HG03432 (cell line): ENCODE results near the gene SIM2.

Source experiments
- ATAC-seq: cut with Tn5 transposase; IDR thresholded peaks from one replicate; pipeline ENCODE4 v1.9.1; 2021; ENCODE audit warnings: mild to moderate bottlenecking, moderate library complexity; ENCODE audit not compliant: unreplicated experiment

The SIM2 gene

DNA sequence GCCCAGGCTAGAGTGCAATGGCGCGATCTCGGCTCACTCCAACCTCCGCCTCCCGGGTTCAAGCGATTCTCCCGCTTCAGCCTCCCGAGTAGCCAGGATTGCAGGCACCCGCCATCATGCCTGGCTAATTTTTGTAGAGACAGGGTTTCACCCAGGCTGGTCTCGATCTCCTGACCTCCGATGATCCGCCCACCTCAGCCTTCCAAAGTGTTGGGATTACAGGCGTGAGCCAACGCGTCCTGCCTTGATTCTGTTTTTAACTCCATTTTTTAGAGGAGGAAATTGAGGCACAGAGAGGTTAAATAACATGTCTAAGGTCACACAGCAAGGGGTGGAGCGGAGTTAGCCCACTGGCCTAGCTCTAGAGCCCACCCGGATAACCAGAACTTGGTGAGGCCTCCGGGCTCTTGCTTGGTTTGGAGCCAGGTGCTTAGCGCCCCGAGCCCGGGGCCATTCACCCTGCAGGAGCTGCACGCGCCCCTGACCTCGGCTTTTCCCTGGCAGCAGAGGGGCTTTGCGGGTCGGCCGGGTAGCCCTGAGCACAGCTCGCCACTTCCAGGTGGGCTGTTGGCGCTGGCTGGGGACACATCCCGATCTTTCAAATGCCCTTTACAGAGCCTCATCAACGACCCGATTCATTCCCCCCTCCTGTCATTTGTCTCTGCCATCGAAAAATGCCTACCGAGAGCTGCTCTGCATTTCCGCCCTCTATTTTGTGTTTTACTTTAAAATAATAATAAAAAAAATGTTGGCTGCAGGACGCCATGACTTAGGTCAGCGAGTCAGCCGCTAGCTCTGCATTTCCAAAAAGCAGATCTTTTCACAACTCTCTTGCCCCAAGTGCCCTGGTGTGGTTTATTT is 11.2 kb downstream of the SIM2 start:
- no peak for ATAC-seq

DNA sequence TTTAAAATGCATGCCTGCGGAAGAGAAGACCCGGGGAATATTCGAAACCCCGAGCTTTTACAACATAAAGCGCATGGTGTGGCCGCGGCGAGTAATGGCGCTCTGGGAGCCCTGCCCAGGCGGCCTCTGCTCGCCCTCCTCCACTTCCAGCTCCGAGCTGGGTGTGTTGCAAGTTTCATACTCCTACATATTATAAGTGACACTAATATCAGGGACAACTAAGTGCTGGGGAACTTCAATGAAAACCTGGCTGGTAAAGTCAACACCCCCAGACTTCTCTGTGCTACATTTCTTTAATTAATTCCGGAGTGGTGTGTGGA is 11.8 kb downstream of the SIM2 start:
- ATAC-seq: no peak

DNA sequence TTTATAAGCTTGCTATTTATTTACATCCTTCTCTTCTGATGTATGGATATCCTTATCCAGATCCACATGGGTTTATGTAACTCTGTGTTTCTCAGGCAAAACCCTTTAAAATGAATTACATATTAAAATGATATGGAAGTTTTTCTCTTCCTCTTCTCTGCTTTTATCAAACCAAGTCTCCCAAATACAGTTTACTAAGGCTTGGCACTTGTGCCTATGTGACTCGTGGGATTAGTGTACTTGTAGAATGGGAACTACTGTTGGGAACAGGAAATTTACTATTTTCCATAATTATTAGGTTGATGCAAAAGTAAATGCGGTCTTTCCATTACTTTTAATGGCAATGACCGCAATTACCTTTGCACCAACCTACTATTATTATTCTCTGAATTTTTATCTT is 14.8 kb downstream of the SIM2 start:
- ATAC-seq: no peak

DNA sequence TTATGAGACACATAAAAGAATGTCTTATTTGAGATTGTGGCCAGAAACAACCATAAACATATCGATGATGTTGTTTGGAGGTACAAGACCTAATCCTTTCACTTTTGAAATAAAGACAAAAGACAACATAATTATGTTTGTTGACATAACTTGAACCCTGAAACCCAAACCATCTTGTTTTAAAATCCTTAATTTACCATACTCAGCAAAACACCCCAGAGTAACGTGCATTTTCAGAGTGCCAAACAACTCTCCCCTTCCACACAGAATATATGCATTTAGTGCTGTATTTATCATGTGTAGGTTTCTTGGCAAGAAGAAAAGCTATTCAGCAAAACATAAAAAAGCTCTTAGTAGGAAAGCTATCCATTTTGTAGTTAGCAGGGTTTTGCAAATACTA is 17.5 kb downstream of the SIM2 start:
- no peak for ATAC-seq

DNA sequence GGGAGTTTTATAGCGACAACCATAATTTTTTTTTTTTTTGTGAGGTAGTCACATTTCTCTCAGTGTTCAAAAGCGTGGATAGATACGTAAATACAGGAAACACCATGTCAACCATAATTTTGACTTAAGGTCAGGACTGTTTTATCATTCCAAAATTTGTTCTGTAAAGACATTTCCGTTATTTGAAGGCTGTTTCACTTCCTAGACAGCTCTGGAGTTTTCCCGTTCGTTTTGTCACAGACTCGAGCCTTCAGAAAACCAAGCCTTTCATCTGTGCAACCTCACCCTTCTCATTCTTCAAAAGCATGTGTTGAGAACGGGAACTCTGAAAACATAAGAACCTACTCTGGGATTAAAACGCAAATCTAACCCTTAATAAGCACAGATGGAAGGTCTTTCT is 17.9 kb downstream of the SIM2 start:
- ATAC-seq: no peak

DNA sequence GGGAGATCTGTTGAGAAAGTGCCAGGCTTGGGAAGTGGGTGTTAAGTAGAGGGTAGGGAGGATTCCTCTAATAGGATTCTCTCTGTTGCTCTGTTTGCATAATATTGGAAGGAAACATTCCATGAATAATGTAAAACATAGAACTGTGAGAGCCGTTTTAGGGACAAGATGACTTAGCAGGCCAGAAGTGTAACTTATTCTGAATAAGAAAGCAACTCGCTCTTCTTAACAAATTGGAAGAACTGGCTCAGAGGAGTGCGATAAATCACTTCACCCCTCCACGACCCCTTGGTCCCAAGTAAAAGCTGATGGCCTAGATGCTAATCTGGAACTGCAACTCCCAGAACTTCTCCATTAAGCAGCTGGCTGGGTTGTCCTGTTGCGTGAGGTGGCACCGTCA is 19.1 kb downstream of the SIM2 start:
- no peak for ATAC-seq

DNA sequence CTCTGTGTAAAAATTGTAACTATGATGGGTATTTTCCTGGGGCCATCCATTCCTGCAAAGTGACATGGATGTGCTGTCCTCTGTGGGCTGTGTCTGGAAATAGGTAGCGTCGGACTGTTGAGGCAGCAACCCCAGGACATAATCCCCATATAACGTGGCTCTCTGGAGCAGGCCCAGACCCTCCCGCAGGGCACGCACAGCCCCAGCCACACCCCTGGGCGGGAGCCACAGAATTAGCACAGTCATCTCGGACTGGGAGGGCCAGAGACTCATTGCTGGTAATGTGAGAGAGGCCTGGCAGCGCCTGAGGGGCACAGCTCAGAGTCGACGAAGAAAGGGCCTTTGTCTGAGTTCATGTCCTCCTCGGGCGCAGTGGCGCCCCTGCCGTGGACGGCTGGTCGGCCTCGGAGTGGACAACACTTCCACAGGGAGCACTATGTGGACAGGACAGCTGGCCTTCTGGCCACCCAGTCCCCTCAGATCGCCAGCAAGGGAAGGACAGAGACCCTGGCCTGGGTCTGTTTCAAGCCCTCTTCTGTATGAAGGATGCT is 20.1 kb downstream of the SIM2 start:
- no peak for ATAC-seq

DNA sequence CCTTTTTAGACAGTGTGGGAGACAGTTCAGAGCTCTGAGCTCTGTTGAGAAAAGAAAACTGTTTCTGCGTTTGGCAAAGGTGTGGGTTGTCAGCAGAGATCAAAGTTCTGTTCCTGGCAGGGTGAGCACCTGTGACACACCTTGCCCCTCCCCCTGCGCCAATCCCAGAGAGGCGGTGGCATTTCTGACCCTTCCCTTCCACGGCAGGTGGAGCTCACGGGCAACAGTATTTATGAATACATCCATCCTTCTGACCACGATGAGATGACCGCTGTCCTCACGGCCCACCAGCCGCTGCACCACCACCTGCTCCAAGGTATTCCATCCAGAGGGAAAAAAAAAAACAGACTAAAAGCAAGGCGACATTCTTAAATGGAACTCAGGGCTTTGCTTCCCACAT is 20.7 kb downstream of the SIM2 start:
- ATAC-seq: no peak

DNA sequence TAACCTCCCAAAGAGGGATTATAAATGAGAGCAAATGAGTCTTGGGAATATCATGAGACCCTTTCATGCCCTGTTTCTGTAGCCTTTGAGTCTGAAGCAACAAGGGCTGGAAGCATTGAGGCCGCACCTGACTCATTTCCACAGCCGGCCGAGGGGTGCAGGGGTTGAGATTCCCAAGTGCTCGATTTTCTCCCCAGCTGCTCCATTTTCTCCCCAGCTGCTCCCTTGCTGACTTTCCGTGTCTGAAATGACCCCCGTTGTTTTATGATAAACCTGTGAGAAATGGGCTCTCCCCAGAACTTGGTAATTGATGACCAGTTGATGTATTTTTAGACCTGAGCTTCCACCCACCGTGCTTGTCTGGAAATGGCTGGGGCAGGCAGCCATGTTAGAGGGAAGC is 22.9 kb downstream of the SIM2 start:
- ATAC-seq: no peak

DNA sequence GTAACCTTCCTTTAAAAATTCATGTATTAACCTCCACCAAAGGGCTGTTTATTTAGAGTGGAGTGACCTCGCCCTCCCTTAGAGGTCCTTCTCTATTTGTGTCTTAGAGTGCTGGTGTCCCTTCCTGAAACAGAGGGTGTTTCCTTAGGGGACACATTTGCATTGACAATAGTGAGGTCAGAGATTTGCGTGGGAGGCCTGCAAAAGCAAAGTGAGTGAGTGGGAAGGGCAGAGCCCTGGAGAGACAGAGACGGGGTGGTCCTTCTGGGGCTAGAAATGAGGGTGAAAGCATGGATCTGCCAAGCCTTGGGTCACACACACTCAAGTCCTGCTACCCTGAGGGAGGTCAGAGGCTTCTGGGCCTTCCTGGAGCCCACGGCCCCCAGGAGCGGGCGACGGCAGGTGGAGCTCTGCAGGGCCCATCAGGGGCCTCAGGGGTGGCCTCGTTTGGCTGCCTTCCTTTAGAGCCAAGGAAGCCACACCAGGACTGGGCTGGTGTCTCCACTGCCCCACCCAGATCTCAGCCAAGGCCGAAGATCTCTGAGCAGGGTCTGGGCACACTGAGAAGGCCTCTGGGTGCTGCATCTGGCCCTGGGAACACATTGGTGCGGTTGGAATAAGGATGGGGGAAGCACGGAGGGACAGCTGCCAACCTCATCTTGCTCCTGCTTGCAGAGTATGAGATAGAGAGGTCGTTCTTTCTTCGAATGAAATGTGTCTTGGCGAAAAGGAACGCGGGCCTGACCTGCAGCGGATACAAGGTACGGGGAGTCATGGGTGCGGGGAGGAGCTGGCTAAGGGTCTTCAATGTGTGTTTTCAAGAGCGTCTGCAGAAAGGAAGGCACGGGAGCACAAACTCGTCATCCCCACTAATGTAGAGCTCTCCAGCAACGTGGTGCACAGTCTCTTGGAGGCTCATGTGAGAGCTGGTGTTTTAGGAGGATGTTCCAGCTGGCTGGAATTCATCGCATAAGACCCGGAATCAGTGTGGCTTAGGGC is 23.8 kb downstream of the SIM2 start:
- ATAC-seq: no peak

DNA sequence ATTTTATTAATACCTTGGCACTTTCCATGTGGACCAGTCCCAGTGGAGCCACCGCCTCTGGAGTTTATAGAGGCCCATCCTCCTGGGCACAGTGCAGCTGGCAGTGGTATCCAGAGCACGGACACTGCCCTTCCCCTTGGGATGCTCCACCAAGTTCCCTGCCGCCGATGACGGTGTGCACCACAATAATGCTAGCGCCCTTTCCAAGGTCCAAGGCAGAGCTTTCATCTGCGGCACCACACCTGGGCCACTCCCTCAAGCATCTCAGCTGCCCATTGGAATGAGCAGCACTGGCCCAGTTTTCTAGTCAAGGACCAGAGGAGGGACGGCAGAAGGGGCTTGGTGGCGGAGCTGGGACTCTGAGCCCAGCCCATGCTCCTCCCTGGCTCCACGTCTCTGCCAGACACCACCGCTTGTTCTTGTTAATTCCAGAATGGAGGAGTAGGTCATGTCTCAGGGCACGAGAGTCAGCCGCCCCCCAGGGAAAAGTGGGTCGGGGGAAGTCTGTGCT is 24.5 kb downstream of the SIM2 start:
- ATAC-seq: no peak

DNA sequence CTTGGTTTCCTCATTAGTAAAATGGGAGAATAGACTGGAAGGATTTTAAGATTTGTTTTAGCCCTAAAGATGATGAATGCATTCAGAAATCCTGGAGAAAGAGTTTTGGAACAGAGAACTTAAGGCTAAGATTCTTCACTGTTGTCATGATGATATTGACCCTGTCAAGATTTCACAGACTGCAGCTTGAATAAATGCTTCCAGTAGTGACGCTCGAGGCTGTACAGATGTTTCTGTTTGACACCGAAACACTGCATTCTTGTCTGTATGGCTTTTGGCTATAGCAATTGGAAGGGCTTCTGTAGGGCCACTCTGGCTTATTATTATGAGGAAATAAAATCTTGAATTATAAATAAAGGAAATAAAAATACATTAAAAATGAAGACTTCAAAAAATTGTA is 25.7 kb downstream of the SIM2 start:
- ATAC-seq: no peak

DNA sequence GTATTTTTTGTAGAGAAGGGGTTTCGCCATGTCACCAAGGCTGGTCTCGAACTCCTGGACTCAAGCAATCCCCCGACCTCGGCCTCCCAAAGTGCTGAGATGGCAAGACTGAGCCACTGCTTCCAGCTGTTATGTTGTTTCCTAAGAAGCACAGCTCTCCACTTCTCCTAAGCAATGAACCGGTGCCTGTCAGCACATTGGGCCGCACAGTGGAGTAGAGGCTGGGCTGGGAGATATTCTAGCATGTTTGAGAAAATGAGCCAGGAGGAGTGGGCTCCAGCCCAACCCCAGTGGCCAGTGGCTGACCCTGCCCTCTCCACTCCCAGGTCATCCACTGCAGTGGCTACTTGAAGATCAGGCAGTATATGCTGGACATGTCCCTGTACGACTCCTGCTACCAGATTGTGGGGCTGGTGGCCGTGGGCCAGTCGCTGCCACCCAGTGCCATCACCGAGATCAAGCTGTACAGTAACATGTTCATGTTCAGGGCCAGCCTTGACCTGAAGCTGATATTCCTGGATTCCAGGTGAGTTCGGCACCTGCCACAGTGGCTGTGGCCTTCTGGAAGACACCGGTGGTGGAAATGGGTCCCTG is 27.0 kb downstream of the SIM2 start:
- ATAC-seq: no peak

DNA sequence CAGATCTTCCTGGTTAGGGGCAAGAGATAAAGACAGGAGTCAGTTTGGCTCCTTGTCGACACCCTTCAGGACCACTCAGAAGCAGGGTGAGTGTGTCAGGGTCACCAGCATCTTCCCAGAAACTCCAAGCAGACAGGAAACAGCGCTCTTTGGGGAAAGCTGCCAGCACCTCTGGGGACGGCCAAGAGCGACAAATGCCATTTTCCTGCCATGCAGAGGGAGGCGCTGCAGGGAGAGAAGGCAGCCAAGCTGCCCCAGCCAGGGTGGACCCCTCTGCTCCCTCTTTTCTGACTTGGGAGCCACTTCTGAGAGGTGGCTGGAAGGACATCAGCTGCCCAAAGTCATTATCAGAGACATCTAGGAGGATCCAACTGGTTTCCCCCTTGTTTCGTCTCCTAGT is 29.0 kb downstream of the SIM2 start:
- no peak for ATAC-seq

DNA sequence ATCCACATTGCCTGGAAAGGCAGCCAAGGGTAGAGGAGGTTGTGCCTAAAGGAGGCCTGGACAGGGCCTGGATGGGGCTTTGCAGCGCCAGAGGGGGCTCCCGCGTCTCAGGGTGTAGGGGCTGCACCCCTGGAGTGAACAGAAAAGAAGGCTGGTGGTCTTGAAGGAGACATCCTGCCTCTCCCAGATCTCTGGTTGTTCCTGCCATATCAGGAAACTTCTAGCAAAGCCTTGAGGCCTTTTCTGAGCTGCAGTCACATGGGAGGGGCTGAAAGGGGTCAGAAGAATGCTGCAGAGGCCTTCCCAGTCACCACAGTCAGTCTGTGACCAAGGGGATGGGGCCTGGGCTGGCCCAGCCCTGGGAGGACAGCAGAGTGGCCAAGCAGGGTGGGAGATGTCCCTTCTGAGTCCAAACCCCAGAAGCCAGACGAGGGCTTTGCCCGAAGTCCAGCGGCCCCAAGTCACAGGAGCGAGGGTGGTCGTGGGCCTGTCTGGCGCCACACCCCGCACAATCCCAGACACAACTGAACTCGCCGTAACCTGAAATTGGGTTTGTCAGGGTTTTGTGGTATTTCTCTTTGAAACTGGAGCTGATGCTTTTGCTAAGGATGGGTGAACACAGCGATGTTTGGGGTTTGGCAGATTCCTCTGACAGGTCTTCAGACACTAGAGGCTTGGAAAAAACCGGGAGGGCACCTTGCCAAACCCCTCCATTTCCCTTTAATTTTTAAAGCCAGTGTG is 29.6 kb downstream of the SIM2 start:
- no peak for ATAC-seq

DNA sequence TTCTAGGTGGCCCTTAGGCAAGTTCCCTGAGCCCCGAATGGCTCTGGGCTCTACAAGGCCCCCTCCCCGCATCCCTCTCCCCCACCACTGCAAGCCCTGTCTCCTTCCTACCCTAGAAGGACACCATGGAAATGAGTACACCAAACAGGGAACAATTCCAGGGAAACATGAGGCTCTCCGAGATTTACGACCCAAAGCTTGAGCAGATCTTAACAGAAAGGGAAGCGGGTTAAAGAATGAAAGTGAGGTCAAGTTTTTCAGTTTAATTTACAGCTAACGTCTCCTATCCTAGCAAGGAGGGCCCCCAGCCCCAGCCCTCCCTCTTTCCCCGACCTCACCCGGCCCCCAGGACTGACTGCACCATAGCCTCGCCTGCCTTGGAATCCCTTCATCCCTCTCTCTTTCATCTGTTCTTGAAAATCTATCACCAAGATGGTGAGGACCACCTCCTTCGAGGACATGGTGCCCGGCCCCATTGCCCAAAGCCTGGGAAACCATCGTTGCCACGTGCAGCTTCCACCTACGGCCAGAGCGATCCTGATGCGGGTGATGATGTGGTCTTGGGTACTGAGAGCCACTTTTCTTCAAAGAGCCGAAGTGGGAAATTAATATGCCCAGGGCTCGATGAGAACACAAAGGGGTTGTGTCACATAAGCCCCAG is 30.5 kb downstream of the SIM2 start:
- ATAC-seq: no peak

DNA sequence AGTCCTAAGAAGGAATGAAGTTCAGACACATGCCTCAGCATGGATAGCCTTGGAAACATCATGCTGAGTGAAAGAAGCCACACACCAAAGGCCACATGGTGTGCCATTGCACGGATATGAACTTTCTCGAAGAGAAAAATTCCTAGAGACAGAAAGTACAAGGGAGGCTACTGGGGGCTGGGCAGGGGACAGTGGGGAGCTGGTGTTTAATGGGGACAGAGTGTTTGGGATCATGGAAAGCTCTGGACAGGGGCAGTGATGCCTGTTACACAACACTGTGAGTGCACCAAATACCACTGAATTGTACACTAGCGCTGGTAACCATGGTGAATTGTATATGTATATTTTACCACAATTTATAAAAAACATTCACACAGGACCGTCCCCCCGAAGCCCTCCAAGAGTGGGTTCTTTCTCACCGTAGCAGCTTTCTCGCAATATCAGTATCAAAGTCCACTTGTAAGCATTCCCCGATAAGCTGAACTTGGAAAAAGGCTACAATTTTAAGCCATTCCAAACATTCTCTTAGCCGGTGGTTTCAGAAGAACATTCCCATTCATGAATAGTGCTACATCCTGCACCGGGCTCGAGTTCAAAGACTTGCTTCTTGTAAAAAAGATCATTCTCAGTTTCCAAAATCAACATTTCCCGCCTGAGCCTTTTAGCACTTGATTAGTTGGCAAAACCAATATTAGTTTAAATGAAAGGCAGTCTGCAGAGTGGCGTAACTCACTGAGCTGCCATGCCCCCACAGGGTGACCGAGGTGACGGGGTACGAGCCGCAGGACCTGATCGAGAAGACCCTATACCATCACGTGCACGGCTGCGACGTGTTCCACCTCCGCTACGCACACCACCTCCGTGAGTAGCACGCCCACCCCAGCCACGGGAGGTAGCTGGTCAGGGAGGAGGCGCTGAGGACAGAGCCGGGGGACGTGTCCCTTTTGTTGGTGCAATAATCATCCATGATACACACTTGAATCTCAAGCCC is 31.7 kb downstream of the SIM2 start:
- no peak for ATAC-seq

DNA sequence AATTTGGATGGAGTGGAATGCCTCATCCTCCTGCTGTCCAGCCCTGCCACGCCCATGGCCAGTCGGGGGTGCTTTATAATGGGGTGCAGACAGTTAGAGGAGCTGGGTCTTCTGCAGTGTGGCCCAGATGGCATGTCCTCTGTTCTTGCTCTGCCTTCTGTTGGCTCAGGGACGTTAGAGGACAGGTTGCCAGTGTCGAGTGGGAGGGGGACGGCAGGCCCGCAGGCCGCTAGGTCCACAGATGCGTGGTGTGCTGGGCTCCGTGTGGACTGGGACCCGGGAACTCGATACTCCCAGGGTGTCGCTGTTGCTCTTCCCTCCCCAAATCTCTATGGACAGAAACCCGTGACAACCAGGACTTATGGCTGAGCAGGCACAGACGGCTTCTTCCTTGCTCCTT is 33.3 kb downstream of the SIM2 start:
- no peak for ATAC-seq

DNA sequence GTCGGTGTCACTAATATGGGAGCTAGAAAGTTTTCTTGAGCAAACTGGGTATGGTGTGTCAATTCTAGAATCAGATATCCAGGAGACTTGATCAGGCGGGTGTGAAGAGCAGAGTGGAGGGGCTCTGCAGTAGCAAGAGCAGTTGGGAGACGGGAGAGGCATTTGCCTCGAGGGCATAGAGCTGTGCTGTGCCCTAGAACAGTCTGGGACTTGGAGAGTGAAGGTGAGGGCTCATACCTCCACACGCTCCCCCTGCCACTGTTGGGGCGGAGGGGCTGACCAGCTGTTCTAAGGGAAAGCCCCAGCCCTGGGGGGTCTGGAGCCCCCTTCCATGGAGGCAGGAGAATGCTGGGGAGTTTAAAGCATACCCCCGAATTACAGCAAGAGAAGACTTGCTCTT is 33.8 kb downstream of the SIM2 start:
- no peak for ATAC-seq
